NCI-H128 (cell line): Measurements from ENCODE around the gene RELT.

Experiments
- DNase-seq: peaks from one replicate; lab custom pipeline; 2025; ENCODE audit not compliant: unreplicated experiment; lab: John Stamatoyannopoulos, UW

The RELT gene

GRCh38 chr11:73401924-73402833 is 26.0 kb downstream of the RELT start:
- DNase-seq, result no peak

- no peak for DNase-seq
Observed at GRCh38 chr11:73402834-73403185, 26.6 kb downstream of the RELT start.

GRCh38 chr11:73403541-73403940 is 27.3 kb downstream of the RELT start:
- no peak for DNase-seq

GRCh38 chr11:73404048-73404447 is 27.8 kb downstream of the RELT start:
- DNase-seq, result no peak

GRCh38 chr11:73404506-73405145 is 28.4 kb downstream of the RELT start:
- DNase-seq, result no peak

- no peak for DNase-seq
Observed at GRCh38 chr11:73405146-73405510, 28.9 kb downstream of the RELT start.

- no peak for DNase-seq
Observed at GRCh38 chr11:73406131-73406530, 29.9 kb downstream of the RELT start.

- DNase-seq, result no peak
Observed at GRCh38 chr11:73406619-73407018, 30.4 kb downstream of the RELT start.

GRCh38 chr11:73409431-73409830 is 33.2 kb downstream of the RELT start:
- no peak for DNase-seq

- no peak for DNase-seq
Observed at GRCh38 chr11:73410627-73411026, 34.4 kb downstream of the RELT start.

GRCh38 chr11:73411031-73411430 is 34.8 kb downstream of the RELT start:
- no peak for DNase-seq

- no peak for DNase-seq
Observed at GRCh38 chr11:73412308-73412707, 36.1 kb downstream of the RELT start.

- no peak for DNase-seq
Observed at GRCh38 chr11:73413256-73413655, 37.1 kb downstream of the RELT start.

- no peak for DNase-seq
Observed at GRCh38 chr11:73414977-73415651, 38.9 kb downstream of the RELT start.

GRCh38 chr11:73415854-73416615 is 39.8 kb downstream of the RELT start:
- no peak for DNase-seq

GRCh38 chr11:73416786-73417185 is 40.6 kb downstream of the RELT start:
- no peak for DNase-seq

- DNase-seq, result no peak
Observed at GRCh38 chr11:73420136-73420535, 43.9 kb downstream of the RELT start.

- no peak for DNase-seq
Observed at GRCh38 chr11:73422886-73423285, 46.7 kb downstream of the RELT start.

- DNase-seq, result no peak
Observed at GRCh38 chr11:73423506-73423905, 47.3 kb downstream of the RELT start.

- no peak for DNase-seq
Observed at GRCh38 chr11:73425108-73425507, 48.9 kb downstream of the RELT start.

- DNase-seq, result no peak
Observed at GRCh38 chr11:73426219-73426850, 50.1 kb downstream of the RELT start.
